ENCODE data around the gene ZNF653. TPM values are rescaled to one million over a fixed set of nuclear protein-coding genes. Genes with fewer than 3 reads are reported as not detected.

The ZNF653 gene
- total and polyA plus RNA-seq, 2 of the 8 experiments (the other 6 are each of a cell fraction or from before 2014, with no cell fraction given), result 7.0 to 7.9 TPM

DNA sequence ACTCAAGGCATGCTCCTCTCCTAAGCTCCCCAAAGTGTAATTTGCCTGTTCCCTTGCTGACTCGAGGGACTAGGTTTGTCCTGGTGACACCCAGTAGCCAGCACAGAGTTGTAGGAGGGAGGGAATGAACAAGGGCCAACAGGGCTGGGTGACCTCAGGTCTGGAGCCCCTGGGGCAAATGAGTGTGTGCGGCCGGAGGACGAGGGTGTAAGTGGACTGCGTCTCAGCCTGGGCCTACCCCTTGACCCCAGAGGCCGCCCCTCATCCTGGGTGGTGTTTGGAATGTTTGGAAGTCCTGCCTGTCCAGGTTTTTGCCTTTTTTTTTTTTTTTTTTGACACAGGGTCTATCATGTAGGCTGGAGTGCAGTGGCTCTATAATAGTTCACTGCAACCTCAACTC lies 1.3 kb upstream of the ZNF653 start:
- Histone ChIP-seq H3K23ac (ENCODE audit: insufficient read length) (no peak overlapping the region), H2AK5ac (ENCODE audit: low read depth, low read length) (no peak overlapping the region), H2BK120ac (replicated peaks; ENCODE audit: low read depth, low read length) (no peak overlapping the region), H4K20me1 (replicated peaks in 1 of 2; ENCODE audit: control insufficient read depth in 1 of 2, insufficient read depth in 2 of 2, low read length in 2 of 2) (peaks cover 2% of the 10 kb centered on the region in 2 experiments), H3K23me2 (ENCODE audit: low read depth, low read length) (0 out of 2 replicates have a peak, but pooled peaks cover 2% of the 10 kb centered on the region), H3K79me1 (ENCODE audit: low read depth, low read length) (peaks cover 4% of the 10 kb centered on the region), H3K27me3 (replicated peaks in 1 of 4; ENCODE audit: control insufficient read depth in 3 of 4, extremely low read depth in 1 of 4, insufficient read depth in 3 of 4, low read length in 3 of 4) (no peaks in the 10 kb centered on the region), H3K36me3 (ENCODE audit: control insufficient read depth in 2 of 4, insufficient read depth in 4 of 4, low read length in 3 of 4) (no peaks in the 10 kb centered on the region; a peak in 1 of 8 replicates), H3K56ac (replicated peaks; ENCODE audit: insufficient read length, low read depth, low read length) (no peak overlapping the region), H4K5ac (ENCODE audit: insufficient read length, low read depth, low read length) (no peak overlapping the region), H2BK15ac (ENCODE audit: low read length) (no peak overlapping the region), H3K4me3 (ENCODE audit: extremely low read depth in 1 of 4, insufficient read depth in 2 of 4, low read depth in 3 of 4, low read length in 4 of 4) (no peak overlapping the region), H3K4ac (replicated peaks; ENCODE audit: insufficient read length, low read depth, low read length) (no peak overlapping the region), H3K27ac (ENCODE audit: low read depth, low read length) (no peak overlapping the region), H4K91ac (replicated peaks; ENCODE audit: insufficient read length, low read length) (no peak overlapping the region), H2AFZ (ENCODE audit: low read length) (no peak overlapping the region), H3K14ac (ENCODE audit: insufficient read length) (no peak overlapping the region), H3K4me1 (replicated peaks in 1 of 4; ENCODE audit: control insufficient read depth in 3 of 4, insufficient read depth in 4 of 4, low read length in 3 of 4) (peaks cover 3 to 4% (median 4%) of the 10 kb centered on the region in 4 experiments; a peak in 6 of 7 replicates), H2BK5ac (ENCODE audit: low read depth, low read length) (no peak overlapping the region), H3K9me3 (ENCODE audit: insufficient read depth in 2 of 2, low read depth in 1 of 2, low read length in 1 of 2) (no peaks in the 10 kb centered on the region), H4K8ac (ENCODE audit: extremely low read depth, insufficient read depth, low read length) (no peak overlapping the region; the same call in 1 of the 2 replicates), H3K4me2 (ENCODE audit: insufficient read depth in 1 of 2, low read depth in 2 of 2, low read length in 2 of 2) (no peak overlapping the region; a peak in 1 of 4 replicates), H3K79me2 (ENCODE audit: control insufficient read depth in 1 of 2, insufficient read depth in 2 of 2, low read length in 2 of 2) (no peaks in the 10 kb centered on the region; a peak in 1 of 4 replicates), H2BK12ac (ENCODE audit: low read depth, low read length) (no peak overlapping the region), H3K18ac (ENCODE audit: extremely low read depth, low read length) (no peak overlapping the region), H2BK20ac (ENCODE audit: low read length) (no peak overlapping the region), H3K9ac (replicated peaks in 1 of 4; ENCODE audit: extremely low read depth in 1 of 4, low read depth in 3 of 4, low read length in 3 of 4) (no peak overlapping the region)
- DNase-seq (ENCODE audit: low read depth in 1 of 2, low spot score in 2 of 2), result no peak
- ChIA-PET POLR2A (ENCODE audit: partially characterized antibody) (interaction anchor here (0.7 to 2.8 kb wide), 5 partner anchors 9 to 32 kb away, joined by 3 to 7 read pairs (median 3); partner anchors contain the start of genes CNN1 and ELAVL3), CTCF (ENCODE audit: partially characterized antibody) (interaction anchor here (0.7 to 1.5 kb wide), 3 partner anchors 23 to 52 kb away, joined by 3 to 4 read pairs (median 3); partner anchors contain the start of gene ELOF1)
- FAIRE-seq, result no peak
- 92% methylated on average over 6 of the region's 6 CpGs; no CpG with 5 or more reads in 1 of the 2 experiments for WGBS, 2 experiments (ENCODE audit: extremely low coverage in 1 of 2, insufficient coverage in 1 of 2, insufficient read length in 1 of 2, insufficient replicate concordance in 2 of 2, low coverage in 1 of 2, low lambda C conversion rate in 2 of 2, missing lambda C conversion rate in 1 of 2)
- TF ChIP-seq SUZ12 (IDR thresholded peaks at IDR 0.05; ENCODE audit: low read length), result no peak
- TF ChIP-seq CTBP2 (IDR thresholded peaks at IDR 0.05; ENCODE audit: borderline replicate concordance, insufficient read depth, insufficient read length, low read length), result no peak
- TF ChIP-seq JUND (IDR thresholded peaks at IDR 0.05; ENCODE audit: low read length), result no peak
- no peak for TF ChIP-seq HDAC2 (IDR thresholded peaks at IDR 0.05; ENCODE audit: borderline replicate concordance in 1 of 2, low read depth in 2 of 2, low read length in 2 of 2)
- TF ChIP-seq SAP30 (IDR thresholded peaks at IDR 0.05; ENCODE audit: insufficient read depth, insufficient replicate concordance, low read length), result no peak
- no peak for TF ChIP-seq CBX5 (IDR thresholded peaks at IDR 0.05; ENCODE audit: low read depth, low read length)
- TF ChIP-seq EZH2 (IDR thresholded peaks at IDR 0.05; ENCODE audit: low read depth, low read length, severe bottlenecking), result no peak
- TF ChIP-seq CBX8 (IDR thresholded peaks at IDR 0.05; ENCODE audit: borderline replicate concordance, low read depth, low read length), result no peak
- no peak for TF ChIP-seq GTF2F1 (IDR thresholded peaks at IDR 0.05; ENCODE audit: borderline replicate concordance, low read depth, low read length)
- TF ChIP-seq SP4 (IDR thresholded peaks at IDR 0.05; ENCODE audit: low read length), result no peak
- TF ChIP-seq, protein P1, sequence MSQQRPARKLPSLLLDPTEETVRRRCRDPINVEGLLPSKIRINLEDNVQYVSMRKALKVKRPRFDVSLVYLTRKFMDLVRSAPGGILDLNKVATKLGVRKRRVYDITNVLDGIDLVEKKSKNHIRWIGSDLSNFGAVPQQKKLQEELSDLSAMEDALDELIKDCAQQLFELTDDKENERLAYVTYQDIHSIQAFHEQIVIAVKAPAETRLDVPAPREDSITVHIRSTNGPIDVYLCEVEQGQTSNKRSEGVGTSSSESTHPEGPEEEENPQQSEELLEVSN (IDR thresholded peaks at IDR 0.05), result no peak
- no peak for TF ChIP-seq BACH1 (IDR thresholded peaks at IDR 0.05; ENCODE audit: low read length)
